Fibroblast of lung (primary cell): ENCODE measurements around the gene GLDC.

Experiments
- EZH2 ChIP-seq: IDR thresholded peaks from 2 replicates; pipeline ENCODE4 v1.5.1; 2012; ENCODE audit warnings: low read length, control low read depth, mild to moderate bottlenecking; ENCODE audit errors: missing control alignments
- TF ChIP-seq, protein P1 (sequence below), 2 donors: IDR thresholded peaks in 1 of 2; conservative IDR thresholded peaks in 1 of 2; 1 replicate in 1 of 2; 2 replicates in 1 of 2; pipeline ENCODE4 v1.5.1; 2011 to 2012; ENCODE audit warnings: low read length in 2 of 2, control low read depth in 1 of 2, inconsistent platforms in 1 of 2, low read depth in 1 of 2, mild to moderate bottlenecking in 1 of 2

DNA sequence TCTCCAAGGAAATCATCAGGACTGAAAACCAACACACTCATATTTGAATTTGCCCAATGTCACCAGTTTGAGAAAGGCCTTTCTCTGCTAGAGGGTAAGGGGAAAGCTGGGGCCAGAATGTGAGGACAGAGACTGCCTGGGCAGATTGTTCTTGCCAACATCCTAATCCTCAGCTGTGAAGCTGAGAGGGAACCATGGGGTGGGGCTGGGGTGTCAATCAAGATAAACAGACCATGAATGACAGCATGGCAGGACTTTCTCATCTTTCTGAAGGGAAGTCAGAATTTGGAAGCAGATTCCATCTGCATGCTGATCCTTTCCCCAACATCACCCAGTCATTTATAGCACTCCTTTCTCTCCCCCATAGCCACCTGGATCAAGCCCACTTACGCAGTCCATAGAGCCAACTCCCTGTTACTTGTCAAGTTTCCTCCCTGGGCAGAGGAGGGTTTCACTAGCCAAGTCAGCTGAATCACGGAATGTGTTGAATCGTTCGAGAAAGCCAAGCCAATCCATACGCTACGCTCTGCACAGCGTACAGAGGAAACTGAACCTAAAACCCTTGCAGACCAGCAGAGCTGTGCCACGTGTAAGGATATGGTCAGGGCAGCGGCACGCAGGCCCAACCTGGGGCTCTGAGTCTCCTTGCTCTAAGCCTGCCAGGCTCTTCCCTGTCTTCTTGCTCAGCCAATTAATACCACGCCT, 14.9 kb downstream of the GLDC start:
- TF ChIP-seq EZH2: no peak
- TF ChIP-seq, protein P1, sequence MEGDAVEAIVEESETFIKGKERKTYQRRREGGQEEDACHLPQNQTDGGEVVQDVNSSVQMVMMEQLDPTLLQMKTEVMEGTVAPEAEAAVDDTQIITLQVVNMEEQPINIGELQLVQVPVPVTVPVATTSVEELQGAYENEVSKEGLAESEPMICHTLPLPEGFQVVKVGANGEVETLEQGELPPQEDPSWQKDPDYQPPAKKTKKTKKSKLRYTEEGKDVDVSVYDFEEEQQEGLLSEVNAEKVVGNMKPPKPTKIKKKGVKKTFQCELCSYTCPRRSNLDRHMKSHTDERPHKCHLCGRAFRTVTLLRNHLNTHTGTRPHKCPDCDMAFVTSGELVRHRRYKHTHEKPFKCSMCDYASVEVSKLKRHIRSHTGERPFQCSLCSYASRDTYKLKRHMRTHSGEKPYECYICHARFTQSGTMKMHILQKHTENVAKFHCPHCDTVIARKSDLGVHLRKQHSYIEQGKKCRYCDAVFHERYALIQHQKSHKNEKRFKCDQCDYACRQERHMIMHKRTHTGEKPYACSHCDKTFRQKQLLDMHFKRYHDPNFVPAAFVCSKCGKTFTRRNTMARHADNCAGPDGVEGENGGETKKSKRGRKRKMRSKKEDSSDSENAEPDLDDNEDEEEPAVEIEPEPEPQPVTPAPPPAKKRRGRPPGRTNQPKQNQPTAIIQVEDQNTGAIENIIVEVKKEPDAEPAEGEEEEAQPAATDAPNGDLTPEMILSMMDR (conservative IDR thresholded peaks at IDR 0.05 in 1 of 2, IDR thresholded peaks at IDR 0.05 in 1 of 2; ENCODE audit: low read depth in 1 of 2, low read length in 2 of 2): no peak
